BJ (cell line): ENCODE results near the gene RAB3IL1. TPM values are rescaled to one million over a fixed set of nuclear protein-coding genes. Genes with fewer than 3 reads are reported as not detected.

Experiments
- CTCF ChIA-PET: fragments of 350-600 bp; formaldehyde crosslinking; extraction: SDS; loops from one replicate; lab custom pipeline; 2021; ENCODE audit warnings: antibody characterized with exemption, inconsistent platforms; lab: Yijun Ruan, JAX
- POLR2A ChIA-PET: fragments of 300-600 bp; sonication (Branson Sonifier 250); formaldehyde crosslinking; extraction: SDS; loops from one replicate; lab custom pipeline; 2021; ENCODE audit warnings: antibody characterized with exemption; lab: Charles Lee
- DNase-seq: peaks from one replicate; pipeline ENCODE4 v3.0.0-alpha.2; 2011; ENCODE audit warnings: low read depth
- H3K27me3 ChIP-seq: 2 replicates; pipeline ENCODE4 v1.6.0; 2011; ENCODE audit warnings: low read length; ENCODE audit not compliant: control insufficient read depth, insufficient read depth
- H3K36me3 ChIP-seq: 2 replicates; pipeline ENCODE4 v1.5.1; 2011; ENCODE audit warnings: low read length; ENCODE audit not compliant: control insufficient read depth, insufficient read depth
- H3K4me3 ChIP-seq: 2 replicates; pipeline ENCODE4 v1.5.1; 2011; ENCODE audit warnings: low read depth, mild to moderate bottlenecking, control low read depth, low read length
- polyA plus RNA-seq: library from polyadenylated mRNA; depleted of rRNA; stranded (reverse); fragments of >200 nt; gene quantifications from 2 replicates; pipeline ENCODE4 v1.2.3, GENCODE V29; 2011
- TF ChIP-seq, protein P1 (sequence below): IDR thresholded peaks from 2 replicates; pipeline ENCODE4 v1.5.1; 2011; ENCODE audit warnings: low read depth, mild to moderate bottlenecking, control low read depth, inconsistent platforms, low read length, moderate library complexity; ENCODE audit not compliant: insufficient read depth

RAB3IL1 gene
- polyA plus RNA-seq, 1 experiment, result 15.1 TPM

- H3K36me3 ChIP-seq, result no peaks in the 10 kb centered on the region
- TF ChIP-seq, protein P1, sequence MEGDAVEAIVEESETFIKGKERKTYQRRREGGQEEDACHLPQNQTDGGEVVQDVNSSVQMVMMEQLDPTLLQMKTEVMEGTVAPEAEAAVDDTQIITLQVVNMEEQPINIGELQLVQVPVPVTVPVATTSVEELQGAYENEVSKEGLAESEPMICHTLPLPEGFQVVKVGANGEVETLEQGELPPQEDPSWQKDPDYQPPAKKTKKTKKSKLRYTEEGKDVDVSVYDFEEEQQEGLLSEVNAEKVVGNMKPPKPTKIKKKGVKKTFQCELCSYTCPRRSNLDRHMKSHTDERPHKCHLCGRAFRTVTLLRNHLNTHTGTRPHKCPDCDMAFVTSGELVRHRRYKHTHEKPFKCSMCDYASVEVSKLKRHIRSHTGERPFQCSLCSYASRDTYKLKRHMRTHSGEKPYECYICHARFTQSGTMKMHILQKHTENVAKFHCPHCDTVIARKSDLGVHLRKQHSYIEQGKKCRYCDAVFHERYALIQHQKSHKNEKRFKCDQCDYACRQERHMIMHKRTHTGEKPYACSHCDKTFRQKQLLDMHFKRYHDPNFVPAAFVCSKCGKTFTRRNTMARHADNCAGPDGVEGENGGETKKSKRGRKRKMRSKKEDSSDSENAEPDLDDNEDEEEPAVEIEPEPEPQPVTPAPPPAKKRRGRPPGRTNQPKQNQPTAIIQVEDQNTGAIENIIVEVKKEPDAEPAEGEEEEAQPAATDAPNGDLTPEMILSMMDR, result no peak
- H3K27me3 ChIP-seq, result no peaks in the 10 kb centered on the region
- no peak for DNase-seq
- H3K4me3 ChIP-seq, result no peak overlapping the region
- CTCF ChIA-PET, result interaction anchor here (0.6 to 4.2 kb wide), 7 partner anchors 15 to 33 kb away, joined by 3 to 20 read pairs (median 4); no protein-coding TSS in a partner anchor
- POLR2A ChIA-PET, result no interaction called here
Measured at GRCh38 chr11:61930933-61931332, 13.6 kb upstream of the RAB3IL1 start.

DNA sequence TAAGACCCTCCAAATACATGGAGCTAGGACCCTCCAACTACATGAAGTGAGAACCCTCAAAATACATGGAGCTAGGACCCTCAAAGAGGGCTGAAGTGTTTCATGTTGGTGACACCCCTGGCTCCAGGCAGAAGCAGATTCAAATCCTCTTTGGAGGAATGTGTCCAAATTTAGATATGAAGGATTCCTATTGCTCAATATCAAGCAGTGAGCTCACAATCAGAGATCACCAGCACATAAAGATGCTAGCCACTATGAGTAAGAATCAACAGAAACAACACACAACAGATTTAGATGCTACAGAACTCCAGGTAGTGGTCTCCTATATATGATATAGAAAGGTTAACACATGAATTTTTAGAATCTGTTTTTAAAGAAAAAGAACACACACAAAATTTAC lies 11.2 kb upstream of the RAB3IL1 start:
- Histone ChIP-seq H3K27me3 (no peaks in the 10 kb centered on the region), H3K36me3 (no peaks in the 10 kb centered on the region), H3K4me3 (no peak overlapping the region)
- POLR2A ChIA-PET, result interaction anchor here (0.5 to 0.6 kb wide), 2 partner anchors 26 to 57 kb away, joined by 3 to 4 read pairs; no protein-coding TSS in a partner anchor
- CTCF ChIA-PET, result interaction anchor here (0.6 to 4.2 kb wide), 13 partner anchors 8 to 75 kb away, joined by 3 to 20 read pairs (median 4); no protein-coding TSS in a partner anchor
- TF ChIP-seq, protein P1, result no peak
- no peak for DNase-seq

GRCh38 chr11:61927501-61927900 lies 10.1 kb upstream of the RAB3IL1 start:
- DNase-seq, result no peak
- CTCF ChIA-PET, result interaction anchor here (1.1 to 4.2 kb wide), 5 partner anchors 9 to 77 kb away, joined by 3 to 20 read pairs (median 8); no protein-coding TSS in a partner anchor

DNA sequence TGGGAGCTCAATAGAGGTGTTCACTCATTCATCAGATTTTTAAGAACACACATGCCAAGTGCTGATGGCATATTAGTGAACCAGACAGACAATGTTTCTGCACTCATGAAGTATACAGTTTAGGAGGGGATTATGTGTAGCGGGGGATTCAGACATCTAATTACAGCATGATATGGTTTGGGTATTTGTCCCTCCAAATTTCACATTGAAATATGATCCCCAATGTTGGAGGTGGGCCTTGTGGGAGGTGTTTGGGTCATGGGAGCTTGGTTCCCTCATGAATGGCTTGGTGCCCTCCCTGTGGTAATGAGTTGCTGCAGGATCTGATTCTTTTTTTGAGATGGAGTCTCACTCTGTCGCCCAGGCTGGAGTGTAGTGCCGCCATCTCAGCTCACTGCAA lies 8.9 kb upstream of the RAB3IL1 start:
- H3K27me3 ChIP-seq, result no peaks in the 10 kb centered on the region
- no peak for DNase-seq
- CTCF ChIA-PET, result interaction anchor here (1.9 to 4.5 kb wide), 2 partner anchors 21 to 27 kb away, joined by 8 to 34 read pairs; no protein-coding TSS in a partner anchor
- POLR2A ChIA-PET, result interaction anchor here (0.7 kb wide), 1 partner anchor 18 kb away, joined by 3 read pairs; no protein-coding TSS in a partner anchor
- TF ChIP-seq, protein P1, result no peak
- H3K4me3 ChIP-seq, result no peak overlapping the region
- no peaks in the 10 kb centered on the region for H3K36me3 ChIP-seq

More at GRCh38 chr11:61927501-61927900, 10.1 kb upstream of the RAB3IL1 start:
- Histone ChIP-seq H3K4me3 (no peak overlapping the region), H3K27me3 (no peaks in the 10 kb centered on the region), H3K36me3 (no peaks in the 10 kb centered on the region)
- POLR2A ChIA-PET, result no interaction called here
- TF ChIP-seq, protein P1, result no peak

- ChIA-PET POLR2A (no interaction called here), CTCF (interaction anchor here (1.9 to 4.5 kb wide), 2 partner anchors 22 to 27 kb away, joined by 8 to 34 read pairs; no protein-coding TSS in a partner anchor)
- no peak for DNase-seq
- no peaks in the 10 kb centered on the region for H3K27me3 ChIP-seq
- H3K36me3 ChIP-seq, result no peaks in the 10 kb centered on the region
- TF ChIP-seq, protein P1, result no peak
- no peak overlapping the region for H3K4me3 ChIP-seq
Measured at GRCh38 chr11:61925736-61926135, 8.4 kb upstream of the RAB3IL1 start.
